Retinal pigment epithelial cell (primary cell): ENCODE results near the gene IER3.
A peak's percentile ranks its signal among the peaks of the same experiment; 100 is the strongest.

Experiments used
- DNase-seq: peaks from one replicate; pipeline ENCODE4 v3.0.0-alpha.2; 2010; ENCODE audit warnings: low read depth
- H3K4me3 ChIP-seq: 2 replicates; pipeline ENCODE4 v1.5.1; 2011; ENCODE audit warnings: mild to moderate bottlenecking, low read length, control low read depth, moderate library complexity
- TF ChIP-seq, protein P1 (sequence below): conservative IDR thresholded peaks from 2 replicates; pipeline ENCODE4 v1.5.1; 2011; ENCODE audit warnings: low read depth, low read length, control low read depth, inconsistent platforms

The IER3 gene

DNA sequence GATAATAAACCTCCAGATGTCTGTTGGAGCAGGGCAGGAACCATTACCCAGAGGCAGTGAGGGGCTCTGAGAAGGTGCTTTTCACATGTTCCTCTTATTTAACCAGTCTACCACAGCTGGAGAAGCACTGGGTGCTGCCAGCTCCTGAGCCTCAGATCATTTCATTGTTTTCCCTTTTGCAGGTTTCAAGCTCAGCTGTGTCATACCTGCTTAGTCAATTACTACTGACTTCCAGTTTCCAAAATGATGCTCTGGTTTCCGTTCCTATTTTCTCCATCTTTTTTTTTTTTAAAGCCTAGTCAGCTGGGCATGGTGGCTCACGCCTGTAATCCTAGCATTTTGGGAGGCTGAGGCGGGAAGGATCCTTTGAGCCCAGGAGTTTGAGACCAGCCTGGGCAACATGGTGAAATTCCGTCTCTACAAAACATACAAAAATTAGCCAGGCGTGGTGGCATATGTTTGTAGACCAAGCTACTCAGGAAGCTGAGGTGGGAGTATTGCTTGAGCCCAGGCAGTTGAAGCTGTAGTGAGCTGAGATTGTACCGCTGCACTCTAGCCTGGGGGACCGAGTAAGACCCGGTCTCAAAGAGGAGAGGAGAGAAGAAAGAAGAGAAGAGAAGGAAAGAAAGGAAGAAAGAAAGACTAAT, 8.6 kb downstream of the IER3 start:
- TF ChIP-seq, protein P1, sequence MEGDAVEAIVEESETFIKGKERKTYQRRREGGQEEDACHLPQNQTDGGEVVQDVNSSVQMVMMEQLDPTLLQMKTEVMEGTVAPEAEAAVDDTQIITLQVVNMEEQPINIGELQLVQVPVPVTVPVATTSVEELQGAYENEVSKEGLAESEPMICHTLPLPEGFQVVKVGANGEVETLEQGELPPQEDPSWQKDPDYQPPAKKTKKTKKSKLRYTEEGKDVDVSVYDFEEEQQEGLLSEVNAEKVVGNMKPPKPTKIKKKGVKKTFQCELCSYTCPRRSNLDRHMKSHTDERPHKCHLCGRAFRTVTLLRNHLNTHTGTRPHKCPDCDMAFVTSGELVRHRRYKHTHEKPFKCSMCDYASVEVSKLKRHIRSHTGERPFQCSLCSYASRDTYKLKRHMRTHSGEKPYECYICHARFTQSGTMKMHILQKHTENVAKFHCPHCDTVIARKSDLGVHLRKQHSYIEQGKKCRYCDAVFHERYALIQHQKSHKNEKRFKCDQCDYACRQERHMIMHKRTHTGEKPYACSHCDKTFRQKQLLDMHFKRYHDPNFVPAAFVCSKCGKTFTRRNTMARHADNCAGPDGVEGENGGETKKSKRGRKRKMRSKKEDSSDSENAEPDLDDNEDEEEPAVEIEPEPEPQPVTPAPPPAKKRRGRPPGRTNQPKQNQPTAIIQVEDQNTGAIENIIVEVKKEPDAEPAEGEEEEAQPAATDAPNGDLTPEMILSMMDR: no peak
- DNase-seq: no peak
- H3K4me3 ChIP-seq: no peak overlapping the region

DNA sequence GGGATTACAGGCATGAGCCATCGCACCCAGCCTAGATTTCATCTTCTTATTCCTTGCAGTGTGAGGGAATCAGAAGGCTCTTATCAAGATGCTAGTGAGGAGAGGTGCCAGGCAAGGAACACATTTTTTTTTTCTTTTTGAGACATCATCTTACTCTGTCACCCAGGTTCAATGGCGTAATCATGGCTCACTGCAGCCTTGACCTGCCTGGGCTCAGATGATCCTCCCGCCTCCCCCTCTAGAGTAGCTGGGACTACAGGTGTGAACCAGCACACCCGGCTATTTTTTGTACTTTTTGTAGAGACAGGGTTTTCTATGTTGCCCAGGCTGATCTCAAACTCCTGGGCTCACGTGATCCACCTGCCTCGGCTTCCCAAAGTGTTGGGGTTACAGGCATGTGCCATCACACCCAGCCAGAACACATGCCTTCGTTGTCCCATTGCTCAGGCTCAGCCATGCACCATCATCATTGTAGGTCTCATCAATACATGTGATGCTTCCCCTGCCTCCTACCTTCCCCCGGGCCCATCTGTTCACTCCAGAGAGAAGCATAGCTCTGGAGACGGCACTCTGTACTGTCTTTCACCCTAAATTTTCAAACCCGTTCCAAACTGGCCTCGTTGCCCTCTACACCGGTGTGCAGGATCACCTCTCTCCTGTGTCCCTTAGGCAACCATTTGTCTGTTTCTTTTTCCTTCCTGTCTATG, 12.0 kb downstream of the IER3 start:
- TF ChIP-seq, protein P1: no peak
- H3K4me3 ChIP-seq: no peak overlapping the region
- no peak for DNase-seq

DNA sequence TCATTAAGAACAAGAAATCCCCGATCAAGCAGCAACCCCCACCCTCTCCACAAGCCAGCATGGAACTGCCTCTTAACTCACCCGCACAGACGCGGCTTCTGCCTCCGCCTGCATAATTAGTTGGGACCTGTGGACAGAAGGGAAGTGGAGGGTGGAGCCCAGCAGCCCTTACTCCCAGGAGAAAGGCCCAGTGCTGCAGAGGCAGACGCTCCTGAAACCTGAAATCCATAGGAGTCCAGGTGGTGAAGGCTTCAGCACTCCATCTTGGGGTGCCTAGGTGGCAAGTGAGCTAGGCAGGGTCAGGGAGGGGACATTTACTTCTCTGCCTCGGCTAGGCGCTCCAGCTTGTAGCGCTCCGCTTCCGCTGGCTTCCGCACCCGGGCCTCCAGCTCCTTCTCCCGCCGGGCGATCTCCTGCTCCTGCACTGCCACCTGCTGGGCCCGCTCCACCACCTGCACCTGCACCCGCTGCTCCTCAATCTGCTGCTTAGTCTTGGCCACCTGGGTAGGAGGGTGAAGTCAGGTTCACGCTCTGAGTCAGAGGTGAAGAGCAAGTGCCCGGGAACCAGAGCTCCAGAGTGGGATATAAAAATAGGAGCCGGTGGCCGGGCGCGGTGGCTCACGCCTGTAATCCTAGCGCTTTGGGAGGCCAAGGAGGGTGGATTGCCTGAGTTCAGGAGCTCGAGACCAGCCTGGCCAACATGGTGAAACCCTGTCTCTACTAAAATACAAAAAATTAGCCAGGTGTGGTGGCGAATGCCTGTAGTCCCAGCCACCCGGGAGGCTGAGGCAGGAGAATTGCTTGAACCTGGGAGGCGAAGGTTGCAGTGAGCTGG, 13.5 kb downstream of the IER3 start:
- no peak for DNase-seq
- no peak overlapping the region for H3K4me3 ChIP-seq

DNA sequence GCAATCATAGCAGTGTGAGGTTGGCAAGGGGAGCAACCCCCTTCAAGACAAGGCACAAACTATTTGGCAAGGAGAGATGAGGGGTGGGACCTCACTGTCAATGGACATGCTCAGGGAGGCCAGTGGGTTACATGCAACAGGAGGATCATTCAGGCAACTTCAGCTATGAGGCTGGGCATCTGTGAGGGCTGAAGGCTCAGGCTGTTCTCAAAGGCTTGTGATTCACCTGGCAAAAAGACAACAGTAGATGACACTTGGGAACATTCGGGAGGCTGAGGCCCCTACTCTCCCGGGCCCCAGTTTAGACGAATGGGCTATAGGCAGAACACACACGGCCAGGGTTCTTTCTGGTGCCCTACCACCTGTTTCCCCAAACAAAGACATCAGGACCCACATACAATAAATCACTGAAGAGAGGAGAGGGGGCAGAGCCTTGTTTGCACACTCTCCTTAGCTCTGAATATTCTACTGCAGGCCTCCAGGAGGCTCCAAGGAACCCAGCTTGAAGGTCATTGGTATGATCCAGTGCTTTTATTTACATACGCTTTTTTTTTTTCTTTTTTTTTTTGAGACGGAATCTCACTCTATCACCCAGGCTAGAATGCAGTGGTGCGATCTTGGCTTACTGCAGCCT, 16.3 kb downstream of the IER3 start:
- TF ChIP-seq, protein P1: peak; percentile 20
- no peak for DNase-seq
- no peak overlapping the region for H3K4me3 ChIP-seq

More for the DNA sequence above, 13.5 kb downstream of the IER3 start:
- TF ChIP-seq, protein P1: peak; percentile 85

DNA sequence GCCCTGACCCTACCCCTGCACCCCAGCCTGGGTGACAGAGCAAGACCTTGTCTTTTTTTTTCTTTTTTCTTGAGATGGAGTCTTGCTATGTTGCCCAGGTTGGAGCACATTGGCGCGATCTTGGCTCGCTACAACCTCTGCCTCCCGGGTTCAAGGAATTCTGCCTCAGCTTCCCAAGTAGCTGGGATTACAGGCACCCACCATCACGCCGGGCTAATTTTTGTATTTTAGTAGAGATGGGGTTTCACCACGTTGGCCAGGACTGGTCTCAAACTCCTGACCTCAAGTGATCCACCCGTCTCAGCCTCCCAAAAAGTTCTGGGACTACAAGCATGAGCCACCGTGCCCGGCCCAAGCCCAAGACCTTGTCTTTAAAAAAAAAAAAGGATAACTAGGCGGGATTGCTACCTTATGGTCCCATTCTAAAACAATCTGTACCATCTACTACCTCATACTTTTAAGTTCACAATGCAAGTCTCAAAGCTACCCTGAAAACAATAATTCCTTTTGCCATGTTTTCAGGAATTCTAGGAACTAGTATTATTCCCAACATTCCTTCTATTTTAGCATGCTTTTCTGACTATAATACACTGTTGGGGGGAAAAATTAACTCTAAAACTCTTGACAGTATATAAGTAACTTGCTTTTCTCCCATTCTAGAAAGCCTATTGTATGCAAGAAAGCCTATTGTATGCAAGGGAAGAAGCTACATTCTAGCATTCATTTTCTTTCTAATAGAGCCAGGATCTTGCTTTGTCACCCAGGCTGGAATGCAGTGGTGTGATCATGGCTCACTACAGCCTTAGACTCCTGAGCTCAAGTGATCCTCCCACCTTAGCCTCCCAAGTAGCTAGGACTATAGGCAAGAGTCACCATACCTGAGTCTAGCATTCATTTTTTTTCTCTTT, 17.6 kb downstream of the IER3 start:
- DNase-seq: no peak
- TF ChIP-seq, protein P1: no peak
- no peak overlapping the region for H3K4me3 ChIP-seq
